K562 (cell line): ENCODE data around the gene PCDHGC4. TPM values are rescaled to one million over a fixed set of nuclear protein-coding genes. Genes with fewer than 3 reads are reported as not detected.

Experiments
- ATAC-seq: fragments of 200-7000 bp; cut with Tn5 transposase; 3 replicates; pipeline ENCODE4 v1.9.1; 2020; ENCODE audit warnings: moderate library complexity
- BruUV-seq: library from RNA; stranded (reverse); fragments of 400-500 nt; replicated peaks from 2 replicates; lab custom pipeline; 2021; lab: Mats Ljungman, UMichigan
- CTCF ChIA-PET: fragments of 300-600 bp; formaldehyde crosslinking; extraction: SDS; loops from one replicate; lab custom pipeline; 2021; ENCODE audit warnings: low intra/inter-chr PET ratio; lab: Yijun Ruan, JAX
- POLR2A ChIA-PET: fragments of 300-600, 350-650 bp; sonication (Branson Sonifier 250); formaldehyde crosslinking; extraction: SDS; loops from one replicate; lab custom pipeline; 2021; ENCODE audit warnings: antibody characterized with exemption, inconsistent platforms; lab: Yijun Ruan, JAX
- DNase-seq, 4 experiments: peaks; one replicate each; pipeline versions ENCODE4 v3.0.0 to v3.0.0-alpha.2; 2011 to 2018; ENCODE audit warnings: low spot score in 3 of 4, mixed read lengths in 3 of 4; ENCODE audit errors: extremely low read depth in 1 of 4
- FAIRE-seq: peaks from 2 replicates; lab custom pipeline; 2011; peaks lifted over from hg19 to GRCh38; lab: Jason Lieb, UNC
- H2AFZ ChIP-seq: 2 replicates; pipeline ENCODE4 v1.6.0; 2011; ENCODE audit warnings: low read depth, low read length, control low read depth, inconsistent platforms
- H3K27ac ChIP-seq: fragments of 200-600 bp; 3 replicates; pipeline ENCODE4 v1.8.0; 2011; ENCODE audit warnings: low read depth, mild to moderate bottlenecking, control low read depth, inconsistent platforms, low read length, moderate library complexity, mixed read lengths; ENCODE audit errors: extremely low read depth
- H3K27me3 ChIP-seq, 2 experiments: fragments of 300-600 bp in 1 of 2; 2 replicates in 1 of 2; 3 replicates in 1 of 2; pipeline versions ENCODE4 v1.6.0 to v1.8.0; 2011; ENCODE audit warnings: inconsistent platforms in 2 of 2, low read length in 2 of 2, mild to moderate bottlenecking in 1 of 2, mixed read lengths in 1 of 2, moderate library complexity in 1 of 2; ENCODE audit not compliant: control insufficient read depth in 2 of 2, insufficient read depth in 2 of 2
- H3K36me3 ChIP-seq: fragments of 300-600 bp; 3 replicates; pipeline ENCODE4 v1.8.0; 2011; ENCODE audit warnings: mild to moderate bottlenecking, low read length, inconsistent platforms; ENCODE audit not compliant: control insufficient read depth, insufficient read depth
- H3K4me1 ChIP-seq, 2 experiments: fragments of 200-600 bp in 1 of 2; replicated peaks in 1 of 2; 2 replicates in 1 of 2; 3 replicates in 1 of 2; pipeline versions ENCODE4 v1.5.1 to v1.8.0; 2011; ENCODE audit warnings: inconsistent platforms in 2 of 2, low read length in 2 of 2, mild to moderate bottlenecking in 1 of 2, mixed read lengths in 1 of 2, moderate library complexity in 1 of 2; ENCODE audit not compliant: control insufficient read depth in 2 of 2, insufficient read depth in 2 of 2
- H3K4me2 ChIP-seq: 2 replicates; pipeline ENCODE4 v1.6.1; 2011; ENCODE audit warnings: low read length, control low read depth, inconsistent platforms, mixed read lengths; ENCODE audit not compliant: insufficient read depth
- H3K4me3 ChIP-seq: fragments of 200-600 bp; sonication (generic), shearing (Covaris generic); 2 replicates; pipeline ENCODE4 v1.5.1; 2016; ENCODE audit warnings: control low read depth, inconsistent platforms
- H3K79me2 ChIP-seq: fragments of 200-600 bp; 3 replicates; pipeline ENCODE4 v1.8.0; 2011; ENCODE audit warnings: low read length, inconsistent platforms; ENCODE audit not compliant: control insufficient read depth, insufficient read depth
- H3K9ac ChIP-seq, 2 experiments: 2 replicates each; pipeline versions ENCODE4 v1.6.0 to v1.6.1; 2011; ENCODE audit warnings: low read depth in 2 of 2, low read length in 2 of 2, control low read depth in 1 of 2, inconsistent platforms in 1 of 2, mild to moderate bottlenecking in 1 of 2, mixed read lengths in 1 of 2; ENCODE audit not compliant: insufficient read depth in 1 of 2
- H3K9me1 ChIP-seq: one replicate; pipeline ENCODE4 v1.6.0; 2011; ENCODE audit warnings: inconsistent platforms, mild to moderate bottlenecking, low read length, moderate library complexity; ENCODE audit not compliant: control insufficient read depth, insufficient read depth
- H3K9me3 ChIP-seq: replicated peaks from 2 replicates; pipeline ENCODE4 v1.5.1; 2011; ENCODE audit warnings: low read depth, low read length, inconsistent platforms; ENCODE audit not compliant: control insufficient read depth, insufficient read depth
- H4K20me1 ChIP-seq: replicated peaks from 2 replicates; pipeline ENCODE4 v1.6.1; 2011; ENCODE audit warnings: low read length, inconsistent platforms, mixed read lengths; ENCODE audit not compliant: control insufficient read depth, insufficient read depth
- BRD9 ChIP-seq: fragments of 450-650 bp; IDR thresholded peaks from 2 replicates; pipeline ENCODE4 v1.6.1; 2018; ENCODE audit warnings: low read depth; ENCODE audit not compliant: partially characterized antibody
- ETS2 ChIP-seq: IDR thresholded peaks from 2 replicates; pipeline ENCODE4 v1.6.1; 2016; ENCODE audit warnings: borderline replicate concordance, missing genetic modification characterization, mild to moderate bottlenecking, moderate library complexity, missing compliant biosample characterization; ENCODE audit not compliant: poor library complexity, severe bottlenecking
- POLR2G ChIP-seq: fragments of 200-400 bp; formaldehyde crosslinking; IDR thresholded peaks from 2 replicates; pipeline ENCODE4 v1.6.1; 2017; ENCODE audit warnings: low read depth, mild to moderate bottlenecking, antibody characterized with exemption, low read length, moderate library complexity
- ZNF263 ChIP-seq: sonication (generic); formaldehyde crosslinking; IDR thresholded peaks from 2 replicates; pipeline ENCODE4 v1.8.0; 2022; ENCODE audit warnings: mild to moderate bottlenecking, missing genetic modification reagents, borderline replicate concordance
- WGBS: fragments of 100-300 bp; shearing (Covaris generic); methylation state at CpG from one replicate; pipeline ENCODE4 v1.1.6; 2016; ENCODE audit warnings: low coverage, mixed read lengths; ENCODE audit not compliant: insufficient coverage; ENCODE audit errors: missing lambda C conversion rate; 5-methylcytosine and 5-hydroxymethylcytosine counted together
- in situ Hi-C: fragments of 300-500 bp; cut with MboI; formaldehyde crosslinking; loops from 4 replicates; pipeline ENCODE4 v1.15.0; 2018; ENCODE audit warnings: inconsistent platforms, mixed read lengths
- intact Hi-C: fragments of 100-400 bp; cut with micrococcal nuclease; formaldehyde crosslinking; loops from 2 replicates; pipeline ENCODE4 v1.14.2; 2022
- polyA plus RNA-seq, 8 experiments: library from polyadenylated mRNA; depleted of rRNA in 4 of 8; stranded (reverse) in 5 of 8; unstranded in 3 of 8; fragments of >200 nt; fragmentation: Nextera tagmentation in 2 of 8; fragmentation: Illumina TruSeq in 1 of 8; extraction: Ambion mirVana in 2 of 8; extraction: Trizol in 1 of 8; gene quantifications; 2 replicates each; pipeline versions ENCODE4 v1.2.1 to v1.2.3, GENCODE V29; 2011 to 2014; ENCODE audit warnings: inconsistent platforms in 1 of 8, missing spikeins in 1 of 8
- total RNA-seq, 7 experiments: library from RNA; depleted of rRNA in 6 of 7; stranded (reverse); fragments of >200 nt in 6 of 7; fragmentation: Illumina TruSeq in 2 of 7; extraction: Trizol in 2 of 7; gene quantifications; 2 replicates each; pipeline versions ENCODE4 v1.2.1 to v1.2.3, GENCODE V29; 2011 to 2021; ENCODE audit warnings: low replicate concordance in 1 of 7

Gene PCDHGC4
- total and polyA plus RNA-seq, 9 of the 15 experiments (the other 6 are each of a cell fraction or from before 2014, with no cell fraction given): 0.05 TPM; not detected in 8

DNA sequence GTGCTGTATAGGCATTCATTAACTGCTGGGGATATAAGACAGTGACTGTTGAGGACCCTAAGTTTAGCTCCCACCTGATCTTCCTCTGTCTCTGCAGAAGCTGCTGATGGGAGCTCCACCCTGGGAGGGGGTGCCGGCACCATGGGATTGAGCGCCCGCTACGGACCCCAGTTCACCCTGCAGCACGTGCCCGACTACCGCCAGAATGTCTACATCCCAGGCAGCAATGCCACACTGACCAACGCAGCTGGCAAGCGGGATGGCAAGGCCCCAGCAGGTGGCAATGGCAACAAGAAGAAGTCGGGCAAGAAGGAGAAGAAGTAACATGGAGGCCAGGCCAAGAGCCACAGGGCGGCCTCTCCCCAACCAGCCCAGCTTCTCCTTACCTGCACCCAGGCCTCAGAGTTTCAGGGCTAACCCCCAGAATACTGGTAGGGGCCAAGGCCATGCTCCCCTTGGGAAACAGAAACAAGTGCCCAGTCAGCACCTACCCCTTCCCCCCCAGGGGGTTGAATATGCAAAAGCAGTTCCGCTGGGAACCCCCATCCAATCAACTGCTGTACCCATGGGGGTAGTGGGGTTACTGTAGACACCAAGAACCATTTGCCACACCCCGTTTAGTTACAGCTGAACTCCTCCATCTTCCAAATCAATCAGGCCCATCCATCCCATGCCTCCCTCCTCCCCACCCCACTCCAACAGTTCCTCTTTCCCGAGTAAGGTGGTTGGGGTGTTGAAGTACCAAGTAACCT lies 26.2 kb downstream of the PCDHGC4 start:
- no TSS peak for BruUV-seq
- FAIRE-seq (no peak), DNase-seq (no peak), ATAC-seq (no peak)
- intact Hi-C loops (loop anchor here (5.0 to 10.0 kb wide), 3 partner anchors 89 to 276 kb away; partner anchors contain the start of genes PCDHGA11 and PCDHGA3), in situ Hi-C loops (no loop called here)
- TF ChIP-seq ZNF263 (CRISPR knock-in tag) (peak; percentile 22; the same call in 1 of the 2 replicates), POLR2G (peak; percentile 60), BRD9 (no peak), ETS2 (tag) (no peak)
- peaks cover 0 to 7% of the 10 kb centered on the region in 2 experiments; a peak in 2 of 5 replicates for H3K27me3 ChIP-seq
- H3K4me1 ChIP-seq: peaks cover 5 to 17% of the 10 kb centered on the region in 2 experiments; a peak in 3 of 5 replicates
- H4K20me1 ChIP-seq: no peaks in the 10 kb centered on the region
- no peak overlapping the region for H3K4me2 ChIP-seq
- POLR2A ChIA-PET: interaction anchor here (1.0 to 1.1 kb wide), 2 partner anchors 10 to 26 kb away, joined by 3 read pairs; partner anchors contain the start of gene PCDHGC4
- H3K9ac ChIP-seq: no peak overlapping the region
- WGBS: 48% methylated on average over 11 of the region's 14 CpGs
- no peak overlapping the region for H3K4me3 ChIP-seq
- H3K27ac ChIP-seq: no peak overlapping the region
- no peaks in the 10 kb centered on the region for H3K9me3 ChIP-seq
- H3K9me1 ChIP-seq: peaks cover 8% of the 10 kb centered on the region
- CTCF ChIA-PET: no interaction called here
- peaks cover 30% of the 10 kb centered on the region; the same call in 2 of the 3 replicates for H3K36me3 ChIP-seq
- no peaks in the 10 kb centered on the region for H3K79me2 ChIP-seq
- no peak overlapping the region for H2AFZ ChIP-seq
